SJCRH30 (cell line): ENCODE measurements around the gene CYP2B6. TPM values are rescaled to one million over a fixed set of nuclear protein-coding genes. Genes with fewer than 3 reads are reported as not detected.
"Not testable (repeated sequence)": the region's sequence is repeated elsewhere in the genome, so short reads cannot be mapped to it uniquely, and the experiment has no call there.

Experiments used
- DNase-seq, 2 experiments: peaks; one replicate each; pipeline ENCODE4 v3.0.0-alpha.2; 2015 to 2020
- H3K27ac ChIP-seq: fragments of 250-450 bp; sonication (Bioruptor Pico); 2 replicates; pipeline ENCODE4 v1.5.1; 2020; ENCODE audit warnings: mild to moderate bottlenecking, moderate library complexity
- H3K27me3 ChIP-seq: fragments of 250-450 bp; sonication (Bioruptor Pico); 2 replicates; pipeline ENCODE4 v1.5.1; 2020; ENCODE audit warnings: mild to moderate bottlenecking, moderate library complexity
- H3K36me3 ChIP-seq: fragments of 250-450 bp; sonication (Bioruptor Pico); 2 replicates; pipeline ENCODE4 v1.5.1; 2020; ENCODE audit warnings: mild to moderate bottlenecking, moderate library complexity
- H3K4me1 ChIP-seq: fragments of 250-450 bp; sonication (Bioruptor Pico); 2 replicates; pipeline ENCODE4 v1.5.1; 2020; ENCODE audit warnings: mild to moderate bottlenecking, moderate library complexity
- H3K4me3 ChIP-seq: fragments of 250-450 bp; sonication (Bioruptor Pico); 2 replicates; pipeline ENCODE4 v1.5.1; 2020; ENCODE audit warnings: mild to moderate bottlenecking, moderate library complexity
- H3K9me3 ChIP-seq: fragments of 250-450 bp; sonication (Bioruptor Pico); replicated peaks from 2 replicates; pipeline ENCODE4 v1.5.1; 2020; ENCODE audit warnings: mild to moderate bottlenecking, moderate library complexity
- total RNA-seq: library from RNA; depleted of rRNA; stranded (reverse); fragments of >200 nt; shearing (Covaris generic); gene quantifications from 2 replicates; pipeline ENCODE4 v1.2.3, GENCODE V29; 2014

The CYP2B6 gene
- total RNA-seq, 1 experiment from 2014 or later, result not detected

- DNase-seq, H3K36me3 ChIP-seq, H3K27me3 ChIP-seq, H3K4me1 ChIP-seq, H3K27ac ChIP-seq, H3K4me3 ChIP-seq, H3K9me3 ChIP-seq: not testable (repeated sequence)
These were observed 23.0 kb upstream of the CYP2B6 start for GRCh38 chr19:40968065-40968464.

- not testable (repeated sequence) for H3K4me3 ChIP-seq, H3K4me1 ChIP-seq, H3K27me3 ChIP-seq, H3K27ac ChIP-seq, H3K36me3 ChIP-seq, DNase-seq, H3K9me3 ChIP-seq
These were observed 21.4 kb upstream of the CYP2B6 start for GRCh38 chr19:40969721-40970120.

- not testable (repeated sequence) for H3K27me3 ChIP-seq, H3K4me3 ChIP-seq, H3K36me3 ChIP-seq, H3K9me3 ChIP-seq, H3K27ac ChIP-seq, DNase-seq, H3K4me1 ChIP-seq
These were observed 20.4 kb upstream of the CYP2B6 start for GRCh38 chr19:40970396-40971345.

- no peaks in the 10 kb centered on the region for H3K36me3 ChIP-seq
- no peaks in the 10 kb centered on the region for H3K9me3 ChIP-seq
- no peaks in the 10 kb centered on the region for H3K27me3 ChIP-seq
- no peak overlapping the region for H3K4me3 ChIP-seq
- peak; percentile 73 to 91 for DNase-seq
- H3K27ac ChIP-seq, result no peak overlapping the region
- H3K4me1 ChIP-seq, result no peaks in the 10 kb centered on the region
These were observed 16.4 kb upstream of the CYP2B6 start for GRCh38 chr19:40974633-40975037.

- Histone ChIP-seq H3K4me1 (no peaks in the 10 kb centered on the region), H3K27me3 (no peaks in the 10 kb centered on the region), H3K27ac (no peak overlapping the region), H3K4me3 (no peak overlapping the region), H3K9me3 (no peaks in the 10 kb centered on the region), H3K36me3 (no peaks in the 10 kb centered on the region)
- no peak for DNase-seq
These were observed 14.9 kb upstream of the CYP2B6 start for GRCh38 chr19:40976134-40976533.

GRCh38 chr19:40976724-40977123 is 14.4 kb upstream of the CYP2B6 start:
- no peaks in the 10 kb centered on the region for H3K27me3 ChIP-seq
- no peaks in the 10 kb centered on the region for H3K9me3 ChIP-seq
- no peaks in the 10 kb centered on the region for H3K36me3 ChIP-seq
- no peaks in the 10 kb centered on the region for H3K4me1 ChIP-seq
- no peak overlapping the region for H3K4me3 ChIP-seq
- no peak for DNase-seq
- H3K27ac ChIP-seq, result no peak overlapping the region

- not testable (repeated sequence) for H3K4me3 ChIP-seq, H3K9me3 ChIP-seq, H3K4me1 ChIP-seq, H3K27me3 ChIP-seq, DNase-seq, H3K27ac ChIP-seq, H3K36me3 ChIP-seq
These were observed 11.3 kb upstream of the CYP2B6 start for GRCh38 chr19:40979759-40980158.

GRCh38 chr19:40980743-40981442 is 10.2 kb upstream of the CYP2B6 start:
- DNase-seq, H3K27me3 ChIP-seq: not testable (repeated sequence)

GRCh38 chr19:40981591-40981990 is 9.5 kb upstream of the CYP2B6 start:
- Histone ChIP-seq H3K4me3 (no peak overlapping the region), H3K36me3 (no peaks in the 10 kb centered on the region), H3K27me3 (0 out of 2 replicates have a peak, but pooled peaks cover 3% of the 10 kb centered on the region), H3K4me1 (no peaks in the 10 kb centered on the region; the same call in 1 of the 2 replicates), H3K27ac (no peak overlapping the region), H3K9me3 (no peaks in the 10 kb centered on the region)
- DNase-seq, result no peak

More at GRCh38 chr19:40980743-40981442, 10.2 kb upstream of the CYP2B6 start:
- not testable (repeated sequence) for H3K36me3 ChIP-seq, H3K4me3 ChIP-seq, H3K9me3 ChIP-seq, H3K4me1 ChIP-seq, H3K27ac ChIP-seq

- DNase-seq, result peak; percentile 12 to 15
- Histone ChIP-seq H3K27me3 (0 out of 2 replicates have a peak, but pooled peaks cover 3% of the 10 kb centered on the region), H3K4me3 (no peak overlapping the region), H3K27ac (no peak overlapping the region), H3K4me1 (no peaks in the 10 kb centered on the region; the same call in 1 of the 2 replicates), H3K9me3 (0 out of 2 replicates have a peak, but pooled peaks cover under 1% of the 10 kb centered on the region), H3K36me3 (no peaks in the 10 kb centered on the region)
These were observed 8.4 kb upstream of the CYP2B6 start for GRCh38 chr19:40982594-40983101.

- H3K27me3 ChIP-seq, result peaks cover 18% of the 10 kb centered on the region
- no peak overlapping the region for H3K27ac ChIP-seq
- H3K4me1 ChIP-seq, result no peaks in the 10 kb centered on the region
- no peaks in the 10 kb centered on the region; the same call in 1 of the 2 replicates for H3K36me3 ChIP-seq
- H3K4me3 ChIP-seq, result no peak overlapping the region
- 0 out of 2 replicates have a peak, but pooled peaks cover 8% of the 10 kb centered on the region for H3K9me3 ChIP-seq
- DNase-seq, result no peak
These were observed 1.6 kb upstream of the CYP2B6 start for GRCh38 chr19:40989453-40989852.

GRCh38 chr19:40995355-40995754 is 4.3 kb downstream of the CYP2B6 start:
- Histone ChIP-seq H3K4me3 (no peak overlapping the region), H3K9me3 (no peaks in the 10 kb centered on the region; the same call in 1 of the 2 replicates), H3K36me3 (no peaks in the 10 kb centered on the region), H3K27me3 (no peaks in the 10 kb centered on the region; the same call in 1 of the 2 replicates), H3K4me1 (no peaks in the 10 kb centered on the region), H3K27ac (no peak overlapping the region)
- no peak for DNase-seq

GRCh38 chr19:40999018-40999417 is 7.9 kb downstream of the CYP2B6 start:
- H3K4me1 ChIP-seq, H3K4me3 ChIP-seq, DNase-seq, H3K27ac ChIP-seq, H3K9me3 ChIP-seq, H3K36me3 ChIP-seq, H3K27me3 ChIP-seq: not testable (repeated sequence)

GRCh38 chr19:41000310-41000737 is 9.2 kb downstream of the CYP2B6 start:
- no peaks in the 10 kb centered on the region for H3K36me3 ChIP-seq
- H3K9me3 ChIP-seq, result no peaks in the 10 kb centered on the region; the same call in 1 of the 2 replicates
- DNase-seq, result no peak
- no peaks in the 10 kb centered on the region for H3K4me1 ChIP-seq
- no peak overlapping the region for H3K27ac ChIP-seq
- 0 out of 2 replicates have a peak, but pooled peaks cover 7% of the 10 kb centered on the region for H3K27me3 ChIP-seq
- H3K4me3 ChIP-seq, result no peak overlapping the region
